ENCODE data around the gene MACC1.
"Not testable (repeated sequence)": the region's sequence is repeated elsewhere in the genome, so short reads cannot be mapped to it uniquely, and the experiment has no call there.

The MACC1 gene

DNA sequence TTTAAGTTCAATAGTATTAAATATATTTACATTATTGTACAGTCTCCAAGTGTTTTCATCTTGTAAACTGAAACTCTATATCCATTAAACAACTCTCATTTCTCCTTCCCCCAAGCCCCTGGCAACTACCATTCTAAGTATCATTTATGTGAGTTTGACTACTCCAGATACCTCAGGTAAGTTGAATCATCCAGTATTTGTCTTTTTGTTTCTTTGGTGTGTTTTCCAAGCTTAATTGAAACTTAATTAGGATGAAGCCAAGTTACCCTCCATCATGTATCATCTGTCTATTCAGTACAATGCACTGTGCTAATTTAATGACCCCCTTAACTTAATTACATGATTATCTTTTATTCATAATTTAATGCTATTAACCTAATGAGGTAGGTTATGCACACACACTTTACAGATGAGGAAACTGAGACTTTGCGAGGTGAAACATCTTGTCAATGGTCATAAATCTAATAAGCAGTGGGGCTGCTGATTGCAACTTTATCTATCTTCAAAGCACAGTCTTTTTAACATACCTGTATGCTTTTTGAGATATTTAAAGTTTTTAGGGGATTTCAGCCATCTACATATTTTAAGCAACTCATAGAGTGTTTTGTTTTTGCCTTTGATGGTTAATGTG lies 663 bp downstream of the MACC1 start:
- TF ChIP-seq, protein P1, sequence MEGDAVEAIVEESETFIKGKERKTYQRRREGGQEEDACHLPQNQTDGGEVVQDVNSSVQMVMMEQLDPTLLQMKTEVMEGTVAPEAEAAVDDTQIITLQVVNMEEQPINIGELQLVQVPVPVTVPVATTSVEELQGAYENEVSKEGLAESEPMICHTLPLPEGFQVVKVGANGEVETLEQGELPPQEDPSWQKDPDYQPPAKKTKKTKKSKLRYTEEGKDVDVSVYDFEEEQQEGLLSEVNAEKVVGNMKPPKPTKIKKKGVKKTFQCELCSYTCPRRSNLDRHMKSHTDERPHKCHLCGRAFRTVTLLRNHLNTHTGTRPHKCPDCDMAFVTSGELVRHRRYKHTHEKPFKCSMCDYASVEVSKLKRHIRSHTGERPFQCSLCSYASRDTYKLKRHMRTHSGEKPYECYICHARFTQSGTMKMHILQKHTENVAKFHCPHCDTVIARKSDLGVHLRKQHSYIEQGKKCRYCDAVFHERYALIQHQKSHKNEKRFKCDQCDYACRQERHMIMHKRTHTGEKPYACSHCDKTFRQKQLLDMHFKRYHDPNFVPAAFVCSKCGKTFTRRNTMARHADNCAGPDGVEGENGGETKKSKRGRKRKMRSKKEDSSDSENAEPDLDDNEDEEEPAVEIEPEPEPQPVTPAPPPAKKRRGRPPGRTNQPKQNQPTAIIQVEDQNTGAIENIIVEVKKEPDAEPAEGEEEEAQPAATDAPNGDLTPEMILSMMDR (conservative IDR thresholded peaks at IDR 0.05) = no peak
- H3K27ac ChIP-seq = no peak overlapping the region

DNA sequence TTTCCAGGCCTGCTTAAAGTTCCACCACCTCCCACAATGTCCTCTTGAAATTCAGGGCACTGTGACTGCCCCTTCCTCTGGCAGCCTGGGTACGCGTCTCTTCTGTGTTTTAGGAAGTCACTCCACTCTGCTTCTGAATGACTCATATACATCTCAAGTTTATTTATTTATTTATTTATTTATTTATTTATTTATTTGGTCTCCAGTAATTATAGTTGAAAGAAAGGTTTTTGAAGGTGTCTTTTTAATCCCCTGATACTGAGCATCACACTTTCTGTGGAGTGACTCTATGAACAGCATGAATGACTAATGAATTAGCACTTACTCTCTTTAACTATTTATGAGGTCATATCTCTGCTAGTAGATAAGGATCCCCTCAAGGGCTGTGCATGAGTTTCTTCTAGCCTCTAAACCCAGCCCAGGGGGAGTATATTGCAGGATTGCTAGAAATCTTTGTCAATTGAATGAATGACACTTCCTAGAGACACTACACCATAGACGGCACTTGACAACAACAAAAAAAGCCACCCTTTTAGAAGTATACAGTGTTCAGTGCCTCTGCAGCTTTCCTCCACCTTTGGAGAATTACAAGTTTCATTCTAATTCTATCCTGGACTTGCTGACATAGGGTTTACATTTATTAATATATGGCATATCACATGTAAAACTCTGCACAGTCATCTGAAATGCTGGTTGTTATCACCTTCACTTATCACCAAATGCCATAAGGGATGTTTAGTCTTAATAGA lies 2.1 kb downstream of the MACC1 start:
- TF ChIP-seq, protein P1 (conservative IDR thresholded peaks at IDR 0.05) = no peak

GRCh38 chr7:20214132-20214531 lies 3.1 kb downstream of the MACC1 start:
- H3K27ac ChIP-seq = no peak overlapping the region
- TF ChIP-seq, protein P1 (conservative IDR thresholded peaks at IDR 0.05) = no peak

More for the DNA sequence above, 2.1 kb downstream of the MACC1 start:
- H3K27ac ChIP-seq = no peak overlapping the region

DNA sequence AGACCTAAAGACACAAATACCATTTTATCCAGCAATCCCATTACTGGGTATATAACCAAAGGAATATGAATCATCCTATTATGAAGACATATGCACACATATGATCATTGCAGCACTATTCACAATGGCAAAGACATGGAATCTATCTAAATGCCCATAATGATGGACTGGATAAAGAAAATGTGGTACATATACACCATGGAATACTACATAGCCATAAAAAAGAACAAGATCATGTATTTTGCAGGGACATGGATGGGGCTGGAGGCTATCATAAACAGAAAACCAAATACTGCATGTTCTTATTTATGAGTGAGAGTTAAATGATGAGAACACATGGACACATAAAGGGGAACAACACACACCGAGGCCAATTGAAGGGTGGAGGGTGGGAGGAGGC lies 3.8 kb downstream of the MACC1 start:
- TF ChIP-seq, protein P1 (conservative IDR thresholded peaks at IDR 0.05) = no peak
- no peak overlapping the region for H3K27ac ChIP-seq

DNA sequence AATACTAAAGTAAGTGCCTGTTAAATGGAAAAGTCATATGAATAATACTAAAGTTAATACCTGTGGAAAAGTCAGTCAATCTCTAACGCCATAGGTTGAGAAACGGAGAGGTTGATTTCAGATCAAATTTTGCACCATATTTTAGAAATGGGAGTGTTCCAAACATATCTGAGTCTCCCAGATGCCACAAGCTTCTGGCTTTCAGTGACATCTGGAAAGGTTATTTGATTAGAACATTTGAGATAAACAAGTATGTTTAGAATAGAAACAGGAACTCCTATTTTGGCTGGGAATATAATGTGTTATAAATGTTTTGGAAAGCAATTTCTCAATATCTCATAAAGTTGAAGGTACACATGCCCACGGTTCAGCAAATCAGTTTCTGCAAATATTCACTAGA lies 5.8 kb downstream of the MACC1 start:
- no peak overlapping the region for H3K27ac ChIP-seq
- TF ChIP-seq, protein P1 (conservative IDR thresholded peaks at IDR 0.05) = no peak

DNA sequence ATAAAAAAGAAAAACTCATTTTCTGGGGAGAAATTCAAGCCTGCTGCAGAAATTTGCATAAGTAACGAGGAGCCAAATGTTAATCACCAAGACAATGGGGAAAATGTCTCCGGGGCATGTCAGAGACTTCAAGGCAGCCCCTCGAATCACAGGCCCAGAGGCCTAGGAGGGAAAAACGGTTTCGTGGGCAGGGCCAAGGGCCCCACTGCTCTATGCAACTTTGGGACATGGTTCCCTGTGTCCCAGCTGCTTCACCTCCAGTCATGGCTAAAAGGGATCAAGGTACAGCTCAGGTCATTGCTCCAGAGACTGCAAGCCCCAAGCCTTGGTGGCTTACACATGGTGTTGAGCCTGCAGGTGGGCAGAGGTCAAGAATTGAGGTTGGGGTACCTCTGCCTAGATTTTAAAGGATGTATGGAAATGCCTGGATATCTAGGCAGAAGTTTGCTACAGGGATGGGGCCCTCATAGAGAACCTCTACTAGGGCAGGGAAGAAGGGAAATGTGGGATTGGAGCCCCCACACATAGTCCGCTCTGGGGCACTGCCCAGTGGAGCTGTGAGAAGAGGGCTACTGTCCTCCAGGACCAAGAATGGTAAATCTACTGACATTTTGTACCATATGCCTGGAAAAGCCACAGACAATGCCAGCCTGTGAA lies 8.4 kb downstream of the MACC1 start:
- H3K27ac ChIP-seq = no peak overlapping the region
- TF ChIP-seq, protein P1 (conservative IDR thresholded peaks at IDR 0.05) = no peak

- not testable (repeated sequence) for H3K27ac ChIP-seq
These were observed 9.4 kb downstream of the MACC1 start for GRCh38 chr7:20207811-20208210.

Measured in VCaP (cell line).